Trophoblast cell (in vitro differentiated cells and primary cell): Measurements from ENCODE around the gene IPO7.

Experiments
- DNase-seq, 2 donors: peaks; one replicate each; pipeline ENCODE4 v3.0.0-alpha.2; 2016
- H2AFZ ChIP-seq: 2 replicates; pipeline ENCODE4 v1.6.1; 2013; ENCODE audit warnings: low read length, moderate library complexity, mild to moderate bottlenecking; ENCODE audit not compliant: insufficient read depth, poor library complexity
- H2AK5ac ChIP-seq: 2 replicates; pipeline ENCODE4 v1.6.1; 2013; ENCODE audit warnings: mild to moderate bottlenecking, low read length
- H2BK120ac ChIP-seq: 2 replicates; pipeline ENCODE4 v1.6.1; 2013; ENCODE audit warnings: low read length, mild to moderate bottlenecking, moderate library complexity; ENCODE audit not compliant: insufficient read depth, poor library complexity
- H2BK12ac ChIP-seq: 2 replicates; pipeline ENCODE4 v1.6.1; 2013; ENCODE audit warnings: mild to moderate bottlenecking, low read length, moderate library complexity
- H2BK5ac ChIP-seq: 2 replicates; pipeline ENCODE4 v1.6.1; 2013; ENCODE audit warnings: low read length, low read depth, moderate library complexity, mild to moderate bottlenecking; ENCODE audit not compliant: poor library complexity
- H3K14ac ChIP-seq: 2 replicates; pipeline ENCODE4 v1.6.1; 2013; ENCODE audit warnings: mild to moderate bottlenecking, low read length
- H3K18ac ChIP-seq: 2 replicates; pipeline ENCODE4 v1.6.1; 2013; ENCODE audit warnings: mild to moderate bottlenecking, low read length
- H3K23ac ChIP-seq: 2 replicates; pipeline ENCODE4 v1.6.1; 2013; ENCODE audit warnings: low read length
- H3K27ac ChIP-seq: 2 replicates; pipeline ENCODE4 v1.5.1; 2013; ENCODE audit warnings: low read depth, mild to moderate bottlenecking, inconsistent platforms, low read length, moderate library complexity
- H3K27me3 ChIP-seq: 2 replicates; pipeline ENCODE4 v1.6.1; 2013; ENCODE audit warnings: inconsistent platforms, mild to moderate bottlenecking, low read length, moderate library complexity; ENCODE audit not compliant: insufficient read depth
- H3K36me3 ChIP-seq, 2 experiments: 1 replicate in 1 of 2; 2 replicates in 1 of 2; pipeline ENCODE4 v1.6.1; 2013; ENCODE audit warnings: low read length in 2 of 2, mild to moderate bottlenecking in 2 of 2, moderate library complexity in 1 of 2; ENCODE audit not compliant: insufficient read depth in 2 of 2, control insufficient read depth in 1 of 2
- H3K4ac ChIP-seq: 2 replicates; pipeline ENCODE4 v1.6.1; 2013; ENCODE audit warnings: low read depth, mild to moderate bottlenecking, low read length, moderate library complexity
- H3K4me1 ChIP-seq, 2 experiments: 1 replicate in 1 of 2; 2 replicates in 1 of 2; pipeline ENCODE4 v1.6.1; 2013; ENCODE audit warnings: low read length in 2 of 2, mild to moderate bottlenecking in 2 of 2, moderate library complexity in 1 of 2; ENCODE audit not compliant: insufficient read depth in 2 of 2, control insufficient read depth in 1 of 2
- H3K4me2 ChIP-seq: 2 replicates; pipeline ENCODE4 v1.6.1; 2013; ENCODE audit warnings: inconsistent platforms, mild to moderate bottlenecking, low read length, moderate library complexity
- H3K4me3 ChIP-seq: 2 replicates; pipeline ENCODE4 v1.5.1; 2013; ENCODE audit warnings: mild to moderate bottlenecking, low read depth, low read length, inconsistent platforms
- H3K79me1 ChIP-seq: one replicate; pipeline ENCODE4 v1.6.1; 2013; ENCODE audit warnings: low read length
- H3K79me2 ChIP-seq: 2 replicates; pipeline ENCODE4 v1.6.1; 2013; ENCODE audit warnings: low read length, mild to moderate bottlenecking; ENCODE audit not compliant: control insufficient read depth, insufficient read depth, poor library complexity
- H3K9ac ChIP-seq: 2 replicates; pipeline ENCODE4 v1.6.1; 2013; ENCODE audit warnings: mild to moderate bottlenecking, low read length
- H3K9me3 ChIP-seq: 2 replicates; pipeline ENCODE4 v1.6.1; 2013; ENCODE audit warnings: low read depth, mild to moderate bottlenecking, control low read depth, inconsistent platforms, low read length; ENCODE audit not compliant: insufficient read depth
- H4K12ac ChIP-seq: 2 replicates; pipeline ENCODE4 v1.6.1; 2013; ENCODE audit warnings: low read depth, mild to moderate bottlenecking, low read length, moderate library complexity
- H4K8ac ChIP-seq: 2 replicates; pipeline ENCODE4 v1.6.1; 2013; ENCODE audit warnings: low read depth, mild to moderate bottlenecking, low read length, moderate library complexity
- H4K91ac ChIP-seq: one replicate; pipeline ENCODE4 v1.6.1; 2013; ENCODE audit warnings: low read depth, mild to moderate bottlenecking, low read length, moderate library complexity
- WGBS: extraction: QIAGEN DNeasy Blood & Tissue Kit; methylation state at CpG from one replicate; pipeline ENCODE4 v1.1.7; 2013; ENCODE audit warnings: missing lambda C conversion rate; ENCODE audit not compliant: insufficient read length, insufficient coverage; ENCODE audit errors: extremely low coverage; 5-methylcytosine and 5-hydroxymethylcytosine counted together

Gene IPO7

DNA sequence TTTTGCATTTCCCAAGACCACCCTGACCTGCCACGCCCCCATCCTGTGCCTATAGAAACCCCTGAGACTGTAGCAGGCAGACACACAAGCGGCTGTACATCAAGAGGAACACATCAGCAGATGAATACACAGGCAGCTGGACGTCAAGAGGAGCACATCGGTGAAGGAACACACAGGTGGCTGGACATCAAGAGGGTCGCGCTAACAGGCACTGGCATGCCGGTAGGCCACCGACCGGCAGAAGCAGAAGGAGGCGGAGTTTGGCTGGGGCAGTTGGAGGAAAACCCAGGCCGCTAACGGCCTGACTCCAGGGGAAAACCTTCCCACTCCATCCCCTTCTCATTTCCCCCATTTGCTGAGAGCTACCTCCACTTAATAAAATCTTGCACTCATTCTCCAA, 5.4 kb upstream of the IPO7 start:
- no peaks in the 10 kb centered on the region for H3K36me3 ChIP-seq

DNA sequence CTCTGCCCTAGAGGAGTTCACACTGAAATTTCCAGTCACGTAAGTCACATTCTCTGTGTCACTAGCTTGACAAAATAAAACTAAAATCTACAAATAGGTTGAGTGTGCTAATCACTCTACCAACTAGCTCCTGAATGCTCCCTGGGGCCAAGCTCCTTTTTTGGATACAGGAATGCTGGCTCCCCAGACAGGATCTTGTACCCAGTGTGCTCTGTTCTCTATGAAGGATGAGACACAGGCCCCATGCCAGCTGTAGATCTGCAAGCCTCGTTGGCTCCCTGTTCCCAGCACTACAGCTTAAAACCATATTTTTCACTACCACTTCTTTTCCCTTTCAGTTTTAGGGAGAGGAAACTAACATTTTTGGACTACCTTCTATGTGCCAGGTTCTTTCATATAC, 3.7 kb upstream of the IPO7 start:
- Histone ChIP-seq H3K27me3 (no peaks in the 10 kb centered on the region), H2AK5ac (no peak overlapping the region), H2BK5ac (no peak overlapping the region), H2BK120ac (no peak overlapping the region), H3K14ac (no peak overlapping the region), H3K18ac (no peak overlapping the region), H2BK12ac (no peak overlapping the region), H3K4me1 (peaks cover 2 to 3% of the 10 kb centered on the region in 2 experiments), H3K4me2 (no peak overlapping the region), H3K27ac (no peak overlapping the region), H2AFZ (no peak overlapping the region), H4K8ac (peak overlapping the region; percentile 7), H4K12ac (no peak overlapping the region), H3K9me3 (no peaks in the 10 kb centered on the region), H4K91ac (no peak overlapping the region), H3K9ac (no peak overlapping the region), H3K4ac (no peak overlapping the region), H3K79me2 (peaks cover 11% of the 10 kb centered on the region), H3K4me3 (no peak overlapping the region), H3K23ac (no peak overlapping the region), H3K36me3 (no peaks in the 10 kb centered on the region), H3K79me1 (peaks cover 9% of the 10 kb centered on the region)
- peak in 1 of 2 donors; percentile 46 for DNase-seq
- WGBS = no CpG with 5 or more reads among the region's 2 CpGs

More for the DNA sequence above, 5.4 kb upstream of the IPO7 start:
- no peaks in the 10 kb centered on the region for H3K79me2 ChIP-seq
- no peak overlapping the region for H2AK5ac ChIP-seq
- no peak overlapping the region for H3K23ac ChIP-seq
- no peak overlapping the region for H3K4ac ChIP-seq
- no peaks in the 10 kb centered on the region for H3K27me3 ChIP-seq
- no peak overlapping the region for H4K91ac ChIP-seq
- H2BK5ac ChIP-seq = no peak overlapping the region
- no peak for DNase-seq
- H3K9ac ChIP-seq = no peak overlapping the region
- WGBS = no CpG with 5 or more reads among the region's 12 CpGs
- peak overlapping the region; percentile 2 for H2BK12ac ChIP-seq
- no peak overlapping the region for H3K14ac ChIP-seq
- H3K18ac ChIP-seq = no peak overlapping the region
- H2AFZ ChIP-seq = no peak overlapping the region
- H3K4me3 ChIP-seq = no peak overlapping the region
- no peak overlapping the region for H2BK120ac ChIP-seq
- H3K4me2 ChIP-seq = no peak overlapping the region
- H4K8ac ChIP-seq = no peak overlapping the region
- no peak overlapping the region for H3K27ac ChIP-seq
- no peaks in the 10 kb centered on the region for H3K9me3 ChIP-seq
- no peak overlapping the region for H4K12ac ChIP-seq
- H3K79me1 ChIP-seq = no peaks in the 10 kb centered on the region
- H3K4me1 ChIP-seq = peaks cover 2 to 3% of the 10 kb centered on the region in 2 experiments

DNA sequence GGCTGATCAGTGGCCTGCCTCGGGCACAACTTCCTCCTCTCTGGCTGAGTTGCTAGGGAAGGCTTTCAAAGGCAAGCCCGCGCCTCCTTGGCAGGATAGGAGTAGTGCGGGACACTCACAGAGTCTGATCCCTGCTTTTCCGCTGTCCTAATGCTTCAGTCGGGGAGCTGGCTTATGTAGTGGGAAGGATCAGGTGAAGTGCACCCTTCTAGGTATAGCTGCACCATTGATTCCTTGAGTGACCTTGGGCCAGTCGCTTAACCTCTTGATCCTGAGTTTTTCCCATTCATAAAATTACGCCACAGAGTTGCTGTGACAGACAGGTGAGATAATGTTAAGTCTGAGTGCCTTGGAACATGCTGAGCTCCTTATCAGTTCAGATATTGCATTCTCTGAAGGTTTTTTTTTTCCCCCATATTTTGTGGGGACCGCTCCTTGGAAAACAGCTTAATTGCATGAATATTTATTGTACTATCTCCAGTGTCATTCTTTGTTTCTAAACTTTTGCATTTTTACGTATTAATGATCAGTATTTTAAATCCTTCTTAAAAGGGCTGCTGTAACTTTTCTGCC, 961 bp downstream of the IPO7 start:
- H3K4me1 ChIP-seq = peaks cover 3 to 4% of the 10 kb centered on the region in 2 experiments
- H3K14ac ChIP-seq = peak overlapping the region; percentile 99
- H2BK12ac ChIP-seq = no peak overlapping the region
- peak in 1 of 2 donors; percentile 61 for DNase-seq
- peak overlapping the region; percentile 66 for H2BK5ac ChIP-seq
- peaks cover 19% of the 10 kb centered on the region for H3K79me2 ChIP-seq
- H3K9ac ChIP-seq = peak overlapping the region; percentile 95
- peak overlapping the region; percentile 95 for H3K27ac ChIP-seq
- peak overlapping the region; percentile 71 for H2AK5ac ChIP-seq
- no peaks in the 10 kb centered on the region for H3K27me3 ChIP-seq
- no peak overlapping the region for H4K12ac ChIP-seq
- peak overlapping the region; percentile 57 for H2BK120ac ChIP-seq
- H2AFZ ChIP-seq = peak overlapping the region; percentile 68
- peak overlapping the region; percentile 96 for H3K18ac ChIP-seq
- H3K9me3 ChIP-seq = no peaks in the 10 kb centered on the region
- H4K91ac ChIP-seq = peak overlapping the region; percentile 93
- H3K4ac ChIP-seq = peak overlapping the region; percentile 99
- peak overlapping the region; percentile 98 for H3K4me3 ChIP-seq
- peaks cover 9% of the 10 kb centered on the region for H3K79me1 ChIP-seq
- H3K4me2 ChIP-seq = peak overlapping the region; percentile 72
- no peak overlapping the region for H4K8ac ChIP-seq
- no CpG with 5 or more reads among the region's 10 CpGs for WGBS
- peaks cover 6 to 8% of the 10 kb centered on the region in 2 experiments for H3K36me3 ChIP-seq
- no peak overlapping the region for H3K23ac ChIP-seq

DNA sequence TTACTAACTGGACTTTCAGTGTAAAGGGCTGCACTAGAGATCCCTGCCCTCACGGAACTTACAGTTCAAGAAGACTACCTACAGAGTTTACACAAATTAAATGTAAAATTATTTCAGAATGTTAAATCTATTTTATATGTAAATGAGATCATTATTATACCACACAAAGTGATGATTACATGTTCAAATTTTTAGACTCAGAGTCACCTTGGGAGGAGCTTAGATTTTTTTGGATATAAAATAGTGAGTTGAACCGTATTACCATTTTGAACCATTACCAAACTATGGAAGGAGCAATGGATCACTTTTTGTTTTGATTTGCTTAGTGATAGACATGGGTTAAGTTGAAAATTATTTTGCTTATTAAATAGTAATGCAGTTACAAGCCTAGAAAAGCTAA, 1.6 kb downstream of the IPO7 start:
- Histone ChIP-seq H3K4ac (no peak overlapping the region), H3K9me3 (no peaks in the 10 kb centered on the region), H3K23ac (no peak overlapping the region), H4K91ac (no peak overlapping the region), H3K27me3 (no peaks in the 10 kb centered on the region), H3K18ac (no peak overlapping the region), H2BK120ac (no peak overlapping the region), H3K27ac (no peak overlapping the region), H2AK5ac (no peak overlapping the region), H3K4me1 (peaks cover 0 to 2% of the 10 kb centered on the region in 2 experiments), H3K79me1 (peaks cover 9% of the 10 kb centered on the region), H4K12ac (no peak overlapping the region), H2BK5ac (no peak overlapping the region), H4K8ac (no peak overlapping the region), H3K79me2 (peaks cover 26% of the 10 kb centered on the region), H2BK12ac (no peak overlapping the region), H3K14ac (no peak overlapping the region), H3K4me3 (no peak overlapping the region), H2AFZ (no peak overlapping the region), H3K36me3 (peaks cover 6 to 9% of the 10 kb centered on the region in 2 experiments), H3K9ac (no peak overlapping the region), H3K4me2 (no peak overlapping the region)
- DNase-seq = no peak
- WGBS = no CpG with 5 or more reads among the region's 2 CpGs
